HepG2 (cell line): ENCODE results near the gene ANGPTL2. TPM values are rescaled to one million over a fixed set of nuclear protein-coding genes. Genes with fewer than 3 reads are reported as not detected.
A peak's percentile ranks its signal among the peaks of the same experiment; 100 is the strongest.

Experiments used
- ARID5B ChIP-seq: IDR thresholded peaks from 2 replicates; pipeline ENCODE4 v1.4.0; 2020; ENCODE audit warnings: mild to moderate bottlenecking, missing genetic modification reagents
- CBFB ChIP-seq: sonication (generic); formaldehyde crosslinking; IDR thresholded peaks from 2 replicates; pipeline ENCODE4 v1.4.0; 2020; ENCODE audit warnings: missing genetic modification reagents
- CBX1 ChIP-seq: IDR thresholded peaks from one replicate; pipeline ENCODE4 v1.6.1; 2016; ENCODE audit warnings: antibody characterized with exemption, low read depth
- FOXJ3 ChIP-seq: sonication (generic); formaldehyde crosslinking; IDR thresholded peaks from 2 replicates; pipeline ENCODE4 v1.4.0; 2020; ENCODE audit warnings: missing genetic modification reagents, mild to moderate bottlenecking, borderline replicate concordance
- MXI1 ChIP-seq: IDR thresholded peaks from 3 replicates; pipeline ENCODE4 v1.6.1; 2012; ENCODE audit warnings: low read depth, low read length, inconsistent platforms, borderline replicate concordance
- RFX1 ChIP-seq: fragments of 450-650 bp; IDR thresholded peaks from 2 replicates; pipeline ENCODE4 v1.6.1; 2017
- SUZ12 ChIP-seq: fragments of 150-350 bp; IDR thresholded peaks from 2 replicates; pipeline ENCODE4 v1.6.1; 2014; ENCODE audit warnings: low read depth, low read length
- U2AF1 ChIP-seq: fragments of 200-400 bp; formaldehyde crosslinking; optimal IDR thresholded peaks from 2 replicates; pipeline ENCODE3; 2017; ENCODE audit warnings: mild to moderate bottlenecking, low read depth, low read length
- ZBTB40 ChIP-seq, 2 experiments: fragments of 450-650 bp in 1 of 2; sonication (generic) in 1 of 2; formaldehyde crosslinking in 1 of 2; IDR thresholded peaks; 2 replicates each; pipeline versions ENCODE4 v1.6.1 to v1.8.0; 2016 to 2022; ENCODE audit warnings: antibody characterized with exemption in 1 of 2, mild to moderate bottlenecking in 1 of 2, missing genetic modification reagents in 1 of 2
- ZBTB46 ChIP-seq: sonication (generic); formaldehyde crosslinking; IDR thresholded peaks from 2 replicates; pipeline ENCODE4 v1.4.0; 2020; ENCODE audit warnings: mild to moderate bottlenecking, missing genetic modification reagents, borderline replicate concordance
- ZNF264 ChIP-seq: sonication (generic); formaldehyde crosslinking; IDR thresholded peaks from 2 replicates; pipeline ENCODE4 v1.4.0; 2020; ENCODE audit warnings: missing genetic modification reagents
- ZNF550 ChIP-seq: sonication (generic); formaldehyde crosslinking; IDR thresholded peaks from 2 replicates; pipeline ENCODE4 v1.4.0; 2020; ENCODE audit warnings: mild to moderate bottlenecking, missing genetic modification reagents, borderline replicate concordance
- ZNF564 ChIP-seq: sonication (generic); formaldehyde crosslinking; IDR thresholded peaks from 2 replicates; pipeline ENCODE4 v1.8.1; 2023; ENCODE audit warnings: mild to moderate bottlenecking, missing genetic modification reagents
- ZNF883 ChIP-seq: sonication (generic); formaldehyde crosslinking; IDR thresholded peaks from 2 replicates; pipeline ENCODE4 v1.5.1; 2020; ENCODE audit warnings: mild to moderate bottlenecking, missing genetic modification reagents; ENCODE audit errors: not compliant biosample characterization
- polyA plus RNA-seq, 8 experiments: library from polyadenylated mRNA; depleted of rRNA in 3 of 8; stranded (reverse) in 7 of 8; unstranded in 1 of 8; fragments of >200 nt; fragmentation: Illumina TruSeq in 4 of 8; extraction: Trizol in 4 of 8; gene quantifications; 2 replicates each; pipeline versions ENCODE4 v1.2.1 to v1.2.3, GENCODE V29; 2011 to 2016; ENCODE audit warnings: low read depth in 4 of 8, missing spikeins in 1 of 8, mixed read lengths in 1 of 8; ENCODE audit not compliant: insufficient read depth in 1 of 8
- total RNA-seq, 5 experiments: library from RNA; depleted of rRNA; stranded (reverse); fragments of >200 nt; fragmentation: Illumina TruSeq; extraction: Trizol; gene quantifications; 2 replicates each; pipeline ENCODE4 v1.2.3, GENCODE V29; 2016; ENCODE audit warnings: low read depth in 1 of 5

Gene ANGPTL2
- total and polyA plus RNA-seq, 2 of the 13 experiments (the other 11 are each of a cell fraction or from before 2014, with no cell fraction given) = 0.91 to 21.0 TPM

- no peak for TF ChIP-seq ZBTB40 (IDR thresholded peaks at IDR 0.05)
- TF ChIP-seq ZBTB40 (CRISPR knock-in tag; IDR thresholded peaks at IDR 0.05) = no peak
- TF ChIP-seq ZNF883 (CRISPR knock-in tag) = no peak
- no peak for TF ChIP-seq FOXJ3
- no peak for TF ChIP-seq ZBTB46 (CRISPR knock-in tag)
- no peak for TF ChIP-seq ZNF550 (CRISPR knock-in tag)
- no peak for TF ChIP-seq ZNF264 (CRISPR knock-in tag)
- no peak for TF ChIP-seq MXI1
- no peak for TF ChIP-seq ZNF564 (CRISPR knock-in tag)
- TF ChIP-seq CBFB = no peak
- TF ChIP-seq RFX1 = no peak
- TF ChIP-seq ARID5B = peak; percentile 38; the same call in 1 of the 2 replicates
- TF ChIP-seq SUZ12 = no peak
- TF ChIP-seq CBX1 = no peak
- no peak for TF ChIP-seq U2AF1
These were observed 8.5 kb upstream of the ANGPTL2 start (continued) for GRCh38 chr9:127130661-127131538.
